HCT116 (cell line): ENCODE measurements around the gene ZNF138. TPM values are rescaled to one million over a fixed set of nuclear protein-coding genes. Genes with fewer than 3 reads are reported as not detected.

Experiments used
- ATAC-seq: fragments of 200-7000 bp; cut with Tn5 transposase; 2 replicates; pipeline ENCODE4 v1.9.1; 2020; ENCODE audit warnings: mild to moderate bottlenecking, moderate library complexity
- BruUV-seq: library from RNA; stranded (reverse); fragments of 400-500 nt; replicated peaks from 2 replicates; lab custom pipeline; 2021; lab: Mats Ljungman, UMichigan
- CTCF ChIA-PET: fragments of 300-600 bp; sonication (Branson Sonifier 250); formaldehyde crosslinking; loops from one replicate; lab custom pipeline; 2021; ENCODE audit warnings: antibody characterized with exemption; lab: Charles Lee
- POLR2A ChIA-PET: fragments of 300-600, 350-600 bp; sonication (Branson Sonifier 250); formaldehyde crosslinking; loops from one replicate; lab custom pipeline; 2021; ENCODE audit warnings: antibody characterized with exemption; lab: Charles Lee
- RAD21 ChIA-PET, 2 experiments: fragments of 300-600 bp; sonication (Branson Sonifier 250); formaldehyde crosslinking; loops; one replicate each; lab custom pipeline; 2023; ENCODE audit warnings: low total read pairs in 2 of 2; ENCODE audit not compliant: uncharacterized antibody in 2 of 2, unreplicated experiment in 2 of 2, low non-redundant PET in 1 of 2; lab: Charles Lee
- DNase-seq: peaks from one replicate; pipeline ENCODE4 v3.0.0-alpha.2; 2010; ENCODE audit warnings: low read depth, low spot score
- H2AFZ ChIP-seq: fragments of 200-600 bp; shearing (Covaris generic), sonication (generic); 2 replicates; pipeline ENCODE4 v1.6.1; 2017; ENCODE audit warnings: low read depth, mixed run types, mixed read lengths, antibody characterized with exemption, low read length; ENCODE audit not compliant: poor library complexity, severe bottlenecking
- H3K27ac ChIP-seq: 2 replicates; pipeline ENCODE4 v1.5.1; 2012; ENCODE audit warnings: low read depth, low read length
- H3K27me3 ChIP-seq: fragments of 200-600 bp; sonication (generic); 2 replicates; pipeline ENCODE4 v1.6.1; 2016; ENCODE audit warnings: mixed run types, low read length, mixed read lengths; ENCODE audit not compliant: insufficient read depth
- H3K36me3 ChIP-seq, 2 experiments: fragments of 200-500 bp in 1 of 2; fragments of 200-600 bp in 1 of 2; sonication (Bioruptor generic) in 1 of 2; sonication (generic) in 1 of 2; 2 replicates each; pipeline versions ENCODE4 v1.5.1 to v1.6.1; 2014 to 2016; ENCODE audit warnings: low read length in 2 of 2, inconsistent platforms in 1 of 2, mixed read lengths in 1 of 2, mixed run types in 1 of 2; ENCODE audit not compliant: insufficient read depth in 2 of 2, control insufficient read depth in 1 of 2
- H3K4me1 ChIP-seq, 2 experiments: fragments of 200-600 bp in 1 of 2; sonication (generic) in 1 of 2; 2 replicates each; pipeline versions ENCODE4 v1.5.1 to v1.6.1; 2012 to 2017; ENCODE audit warnings: low read length in 2 of 2, inconsistent platforms in 1 of 2, mild to moderate bottlenecking in 1 of 2, mixed read lengths in 1 of 2, mixed run types in 1 of 2, moderate library complexity in 1 of 2; ENCODE audit not compliant: insufficient read depth in 2 of 2, control insufficient read depth in 1 of 2
- H3K4me2 ChIP-seq: fragments of 200-600 bp; sonication (generic); 2 replicates; pipeline ENCODE4 v1.6.1; 2017; ENCODE audit warnings: mixed run types, low read length, mixed read lengths
- H3K4me3 ChIP-seq, 2 experiments: fragments of 200-600 bp in 1 of 2; sonication (generic) in 1 of 2; replicated peaks in 1 of 2; 2 replicates each; pipeline ENCODE4 v1.5.1; 2011 to 2016; ENCODE audit warnings: low read length in 2 of 2, control low read depth in 1 of 2, low read depth in 1 of 2, mild to moderate bottlenecking in 1 of 2, mixed read lengths in 1 of 2, mixed run types in 1 of 2
- H3K79me2 ChIP-seq: fragments of 200-600 bp; sonication (generic); 2 replicates; pipeline ENCODE4 v1.6.1; 2017; ENCODE audit warnings: mild to moderate bottlenecking, mixed run types, low read length, moderate library complexity, mixed read lengths; ENCODE audit not compliant: insufficient read depth
- H3K9ac ChIP-seq: fragments of 200-600 bp; sonication (generic); 2 replicates; pipeline ENCODE4 v1.6.1; 2016; ENCODE audit warnings: low read length, mixed read lengths
- H3K9me2 ChIP-seq: fragments of 200-600 bp; sonication (generic), shearing (Covaris generic); 2 replicates; pipeline ENCODE4 v1.6.1; 2017; ENCODE audit warnings: mixed run types, mild to moderate bottlenecking, moderate library complexity; ENCODE audit not compliant: insufficient read depth
- H3K9me3 ChIP-seq, 2 experiments: fragments of 200-500 bp in 1 of 2; fragments of 200-600 bp in 1 of 2; sonication (Bioruptor generic) in 1 of 2; sonication (generic) in 1 of 2; 2 replicates each; pipeline ENCODE4 v1.6.1; 2014 to 2017; ENCODE audit warnings: low read length in 2 of 2, mixed read lengths in 2 of 2, inconsistent platforms in 1 of 2, low read depth in 1 of 2, mild to moderate bottlenecking in 1 of 2, mixed run types in 1 of 2, moderate library complexity in 1 of 2; ENCODE audit not compliant: control insufficient read depth in 1 of 2, insufficient read depth in 1 of 2
- H4K20me1 ChIP-seq: fragments of 200-600 bp; sonication (generic), shearing (Covaris generic); 2 replicates; pipeline ENCODE4 v1.6.1; 2017; ENCODE audit warnings: mixed run types, mild to moderate bottlenecking, moderate library complexity; ENCODE audit not compliant: insufficient read depth
- ATF3 ChIP-seq: IDR thresholded peaks from 2 replicates; pipeline ENCODE4 v1.6.1; 2012
- CBX3 ChIP-seq: IDR thresholded peaks from 2 replicates; pipeline ENCODE4 v1.6.1; 2012; ENCODE audit warnings: low read depth
- CEBPB ChIP-seq: IDR thresholded peaks from 2 replicates; pipeline ENCODE4 v1.6.1; 2012; ENCODE audit warnings: low read depth
- CTCF ChIP-seq, 3 experiments: fragments of 200-600 bp in 1 of 3; sonication (generic) in 1 of 3; IDR thresholded peaks in 2 of 3; conservative IDR thresholded peaks in 1 of 3; 2 replicates each; pipeline ENCODE4 v1.5.1; 2012 to 2017; ENCODE audit warnings: low read depth in 2 of 3, low read length in 2 of 3, antibody characterized with exemption in 1 of 3, borderline replicate concordance in 1 of 3, control low read depth in 1 of 3, mild to moderate bottlenecking in 1 of 3, mixed read lengths in 1 of 3, mixed run types in 1 of 3, moderate library complexity in 1 of 3; ENCODE audit not compliant: insufficient read depth in 1 of 3
- EZH2phosphoT487 ChIP-seq: fragments of 200-600 bp; IDR thresholded peaks from 2 replicates; pipeline ENCODE4 v1.6.1; 2018; ENCODE audit warnings: antibody characterized with exemption, borderline replicate concordance
- FOSL1 ChIP-seq: IDR thresholded peaks from 2 replicates; pipeline ENCODE4 v1.6.1; 2012; ENCODE audit warnings: low read depth
- JUND ChIP-seq: IDR thresholded peaks from 2 replicates; pipeline ENCODE4 v1.6.1; 2012
- POLR2A ChIP-seq: IDR thresholded peaks from 2 replicates; pipeline ENCODE4 v1.7.0; 2011; ENCODE audit warnings: borderline replicate concordance; ENCODE audit not compliant: insufficient read depth, insufficient read length; ENCODE audit errors: extremely low read depth
- RAD21 ChIP-seq: IDR thresholded peaks from 2 replicates; pipeline ENCODE4 v1.6.1; 2012; ENCODE audit warnings: low read depth, mild to moderate bottlenecking
- REST ChIP-seq: IDR thresholded peaks from 2 replicates; pipeline ENCODE4 v1.6.1; 2012; ENCODE audit warnings: low read depth
- SIN3A ChIP-seq: IDR thresholded peaks from 2 replicates; pipeline ENCODE4 v1.6.1; 2012; ENCODE audit warnings: low read depth
- SP1 ChIP-seq: IDR thresholded peaks from 2 replicates; pipeline ENCODE4 v1.6.1; 2012; ENCODE audit warnings: low read depth
- SRF ChIP-seq: IDR thresholded peaks from 2 replicates; pipeline ENCODE4 v1.6.1; 2012; ENCODE audit warnings: low read depth
- TCF7L2 ChIP-seq: IDR thresholded peaks from 2 replicates; pipeline ENCODE4 v1.7.0; 2011; ENCODE audit warnings: borderline replicate concordance, inconsistent platforms; ENCODE audit not compliant: insufficient read depth, insufficient read length; ENCODE audit errors: extremely low read depth
- YY1 ChIP-seq: IDR thresholded peaks from 2 replicates; pipeline ENCODE4 v1.6.1; 2011; ENCODE audit warnings: low read length, low read depth, moderate library complexity, mild to moderate bottlenecking; ENCODE audit not compliant: insufficient replicate concordance; ENCODE audit errors: extremely low read depth
- ZFX ChIP-seq: fragments of 450-650 bp; IDR thresholded peaks from 2 replicates; pipeline ENCODE4 v1.6.1; 2017
- intact Hi-C: fragments of 100-400 bp; cut with micrococcal nuclease; formaldehyde crosslinking; loops from 2 replicates; pipeline ENCODE4 v1.10.0; 2022
- total RNA-seq: library from RNA; stranded (reverse); gene quantifications from one replicate; pipeline ENCODE4 v1.2.1, GENCODE V29; 2021; ENCODE audit not compliant: unreplicated experiment
- TF ChIP-seq, protein P1 (sequence below): IDR thresholded peaks from 2 replicates; pipeline ENCODE4 v1.6.1; 2012
- TF ChIP-seq, protein P2 (sequence below): IDR thresholded peaks from 2 replicates; pipeline ENCODE4 v1.6.1; 2011; ENCODE audit warnings: mild to moderate bottlenecking, low read length, moderate library complexity; ENCODE audit not compliant: insufficient replicate concordance; ENCODE audit errors: extremely low read depth

ZNF138 gene
- total RNA-seq, 1 experiment from 2014 or later, result 10.1 TPM

GRCh38 chr7:64868499-64868898 lies 74.3 kb downstream of the ZNF138 start:
- H3K4me1 ChIP-seq, result no peaks in the 10 kb centered on the region
- H3K9me2 ChIP-seq, result no peaks in the 10 kb centered on the region
- DNase-seq (no peak), ATAC-seq (no peak)
- no peak overlapping the region for H3K27ac ChIP-seq
- H3K27me3 ChIP-seq, result no peaks in the 10 kb centered on the region
- H2AFZ ChIP-seq, result no peak overlapping the region
- no peaks in the 10 kb centered on the region for H4K20me1 ChIP-seq
- POLR2A ChIA-PET, result no interaction called here
- H3K79me2 ChIP-seq, result no peaks in the 10 kb centered on the region
- H3K4me3 ChIP-seq, result no peak overlapping the region
- no peaks in the 10 kb centered on the region for H3K36me3 ChIP-seq
- CTCF ChIA-PET, result no interaction called here
- no peak overlapping the region for H3K4me2 ChIP-seq
- RAD21 ChIA-PET, result no interaction called here
- TF ChIP-seq YY1 (no peak), SP1 (no peak), TCF7L2 (no peak), FOSL1 (no peak), REST (no peak), SIN3A (no peak), CTCF (IDR thresholded peaks at IDR 0.05 in 2 of 3, conservative IDR thresholded peaks at IDR 0.05 in 1 of 3; ENCODE audit: borderline replicate concordance in 1 of 3, insufficient read depth in 1 of 3, low read depth in 2 of 3, low read length in 2 of 3) (no peak), EZH2phosphoT487 (no peak), ZFX (no peak), CEBPB (no peak), JUND (no peak), POLR2A (no peak), CBX3 (no peak), ATF3 (no peak), RAD21 (no peak), SRF (no peak)
- TF ChIP-seq, protein P1, sequence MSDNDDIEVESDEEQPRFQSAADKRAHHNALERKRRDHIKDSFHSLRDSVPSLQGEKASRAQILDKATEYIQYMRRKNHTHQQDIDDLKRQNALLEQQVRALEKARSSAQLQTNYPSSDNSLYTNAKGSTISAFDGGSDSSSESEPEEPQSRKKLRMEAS, result no peak
- TF ChIP-seq, protein P2, sequence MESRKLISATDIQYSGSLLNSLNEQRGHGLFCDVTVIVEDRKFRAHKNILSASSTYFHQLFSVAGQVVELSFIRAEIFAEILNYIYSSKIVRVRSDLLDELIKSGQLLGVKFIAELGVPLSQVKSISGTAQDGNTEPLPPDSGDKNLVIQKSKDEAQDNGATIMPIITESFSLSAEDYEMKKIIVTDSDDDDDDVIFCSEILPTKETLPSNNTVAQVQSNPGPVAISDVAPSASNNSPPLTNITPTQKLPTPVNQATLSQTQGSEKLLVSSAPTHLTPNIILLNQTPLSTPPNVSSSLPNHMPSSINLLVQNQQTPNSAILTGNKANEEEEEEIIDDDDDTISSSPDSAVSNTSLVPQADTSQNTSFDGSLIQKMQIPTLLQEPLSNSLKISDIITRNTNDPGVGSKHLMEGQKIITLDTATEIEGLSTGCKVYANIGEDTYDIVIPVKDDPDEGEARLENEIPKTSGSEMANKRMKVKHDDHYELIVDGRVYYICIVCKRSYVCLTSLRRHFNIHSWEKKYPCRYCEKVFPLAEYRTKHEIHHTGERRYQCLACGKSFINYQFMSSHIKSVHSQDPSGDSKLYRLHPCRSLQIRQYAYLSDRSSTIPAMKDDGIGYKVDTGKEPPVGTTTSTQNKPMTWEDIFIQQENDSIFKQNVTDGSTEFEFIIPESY, result no peak
- BruUV-seq, result no TSS peak
- intact Hi-C loops, result no loop called here
- H3K9me3 ChIP-seq, result no peaks in the 10 kb centered on the region
- no peak overlapping the region for H3K9ac ChIP-seq
